NCI-H460 (cell line): ENCODE measurements around the gene RAPGEF1. TPM values are rescaled to one million over a fixed set of nuclear protein-coding genes. Genes with fewer than 3 reads are reported as not detected.

Experiments
- DNase-seq: peaks from one replicate; pipeline ENCODE4 v3.0.0-alpha.2; 2016; ENCODE audit warnings: low read depth; ENCODE audit errors: extremely low read depth
- total RNA-seq: library from RNA; depleted of rRNA; stranded (reverse); fragments of >200 nt; shearing (Covaris generic); gene quantifications from 2 replicates; pipeline ENCODE4 v1.2.3, GENCODE V29; 2014

Gene RAPGEF1
- total RNA-seq, 1 experiment from 2014 or later = 28.7 TPM

- no peak for DNase-seq
These were observed 145.8 kb downstream of the RAPGEF1 start for GRCh38 chr9:131593936-131594665.

DNA sequence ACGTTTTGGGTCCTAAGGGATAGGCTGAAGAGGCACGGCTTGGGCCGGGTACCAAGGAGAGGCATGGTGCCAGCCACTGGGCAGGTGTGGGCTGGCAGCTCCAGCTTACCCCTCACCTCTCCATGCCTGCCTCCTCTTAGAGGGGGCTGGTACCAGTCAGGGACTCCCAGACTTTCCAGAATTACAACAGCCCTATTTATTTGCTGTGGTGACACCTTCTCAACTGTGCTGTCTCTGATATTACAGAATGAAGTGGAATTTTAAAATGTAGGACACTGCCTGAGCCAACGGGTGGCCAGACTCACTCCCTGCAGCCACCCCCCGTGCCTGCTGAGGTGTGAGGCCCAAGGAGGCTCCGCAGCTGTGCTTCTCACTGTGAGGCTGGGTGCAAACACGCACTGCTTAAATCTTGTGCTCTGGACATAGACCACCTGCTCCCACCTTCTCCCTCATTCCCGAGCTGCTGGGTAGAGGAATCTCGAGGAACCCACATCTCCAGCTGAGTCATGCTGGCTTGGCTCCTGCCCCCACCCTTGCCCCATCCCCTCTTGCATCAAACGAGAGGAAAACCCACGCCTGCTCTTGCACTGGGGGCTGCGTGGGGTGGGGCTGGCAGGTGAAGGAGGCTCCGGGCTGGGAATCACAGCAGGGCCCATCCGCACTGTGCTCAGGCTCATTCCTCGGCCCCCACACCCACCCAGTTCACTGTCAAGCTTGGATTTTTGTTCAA, 146.6 kb downstream of the RAPGEF1 start:
- no peak for DNase-seq

DNA sequence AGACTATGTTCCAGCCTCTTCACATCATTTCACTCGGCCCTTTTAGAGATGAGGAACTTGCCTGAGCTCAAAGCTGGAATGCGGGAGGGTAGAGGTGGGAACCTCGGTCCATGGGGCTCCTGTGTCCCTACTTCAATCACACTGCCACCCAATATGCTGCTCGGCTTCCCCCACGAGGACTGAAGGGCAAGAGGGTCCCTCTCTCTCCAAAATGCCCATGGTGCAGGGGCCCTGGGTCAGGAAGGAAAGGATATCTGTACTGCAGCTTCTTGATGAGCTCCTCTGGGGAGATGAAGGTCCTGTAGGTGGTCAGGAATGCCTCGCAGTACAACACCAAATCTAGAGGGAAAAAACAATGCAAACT, 148.0 kb downstream of the RAPGEF1 start:
- no peak for DNase-seq

DNA sequence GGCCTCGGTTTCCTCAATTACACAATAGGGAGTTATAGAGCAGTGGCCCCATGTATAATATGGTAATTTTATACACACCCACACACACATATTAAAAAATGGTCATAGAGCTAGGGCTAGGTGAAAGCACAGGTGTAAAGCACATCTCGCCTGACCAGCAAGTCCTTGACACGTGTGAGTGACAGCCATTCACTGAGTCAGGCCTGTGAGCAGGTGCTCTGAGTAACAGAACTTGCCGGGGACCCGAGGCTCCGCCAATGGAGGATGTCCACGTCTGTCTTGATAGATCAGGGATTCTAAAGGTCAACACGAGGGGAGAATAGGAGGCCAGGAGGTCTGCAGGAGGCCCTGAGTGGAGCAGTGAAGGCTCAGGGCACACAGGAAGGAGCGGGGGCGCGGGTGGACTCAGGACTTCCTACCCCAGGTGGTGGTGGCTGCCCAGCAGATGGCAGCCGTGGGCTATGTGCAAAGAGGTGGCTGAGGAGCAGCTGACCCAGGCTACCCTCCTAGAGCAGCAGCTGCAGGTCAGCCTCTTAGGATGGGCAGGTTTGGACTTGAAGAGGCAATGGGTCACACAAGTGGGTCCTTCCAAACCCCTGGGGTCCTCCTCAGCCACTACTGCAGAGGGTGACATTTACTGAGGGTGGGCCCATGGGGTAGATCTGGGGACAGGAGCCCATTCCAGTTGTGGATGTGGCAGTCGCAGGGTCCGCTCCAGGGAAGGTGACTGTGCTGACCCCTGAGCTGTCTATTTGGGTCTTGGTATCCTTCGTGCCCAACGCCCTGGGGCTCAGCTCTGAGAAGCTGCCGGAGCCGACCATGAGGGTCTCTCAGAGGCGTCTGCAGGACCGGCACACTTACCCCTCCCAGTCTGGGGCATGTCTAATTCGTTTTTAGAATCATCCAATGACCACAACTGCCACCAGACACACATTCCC, 148.7 kb downstream of the RAPGEF1 start:
- peak; percentile 77 for DNase-seq

GRCh38 chr9:131590449-131590848, 149.4 kb downstream of the RAPGEF1 start:
- DNase-seq = no peak

DNA sequence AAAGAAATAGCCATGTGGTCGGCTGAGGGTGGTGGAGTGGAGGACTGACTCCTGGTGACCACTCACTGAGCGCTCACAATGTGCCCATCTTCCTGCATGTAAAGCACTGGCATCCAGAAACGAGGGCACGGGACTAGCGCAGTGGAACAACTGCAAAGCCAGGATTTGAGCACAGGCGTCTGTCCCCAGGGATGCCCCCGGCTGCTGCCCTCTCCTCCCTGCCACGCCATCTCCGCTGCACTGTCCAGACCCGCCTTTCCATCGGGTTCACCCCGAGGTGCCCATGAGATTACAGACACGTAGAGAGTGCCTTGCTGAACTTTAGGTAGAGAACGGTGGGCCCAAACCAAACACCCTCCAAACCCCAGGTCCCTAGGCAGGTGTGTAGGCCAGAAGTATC, 149.9 kb downstream of the RAPGEF1 start:
- DNase-seq = no peak

- DNase-seq = no peak
These were observed 150.7 kb downstream of the RAPGEF1 start for GRCh38 chr9:131589124-131589711.

GRCh38 chr9:131588396-131588795, 151.5 kb downstream of the RAPGEF1 start:
- DNase-seq = no peak

GRCh38 chr9:131587906-131588305, 152.0 kb downstream of the RAPGEF1 start:
- no peak for DNase-seq

- no peak for DNase-seq
These were observed 152.5 kb downstream of the RAPGEF1 start for GRCh38 chr9:131587331-131587730.

DNA sequence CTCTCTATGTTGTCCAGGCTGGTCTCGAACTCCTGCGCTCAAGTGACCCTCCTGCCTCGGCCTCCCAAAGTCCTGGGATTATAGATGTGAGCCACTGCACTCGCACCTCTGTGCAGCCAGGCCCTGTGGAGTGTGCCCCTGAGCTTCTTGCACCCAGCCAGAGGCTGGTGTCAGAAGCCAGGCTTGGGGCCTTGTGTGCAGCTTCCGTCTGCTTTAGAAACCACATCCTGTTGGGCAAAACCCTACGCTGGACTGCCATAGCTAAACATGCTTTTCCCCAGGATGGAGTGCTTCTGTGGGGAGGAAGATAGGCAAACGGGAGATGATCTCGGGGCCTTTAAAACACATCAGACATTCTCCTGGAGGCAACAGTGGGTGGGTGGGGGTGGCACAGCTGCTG, 154.5 kb downstream of the RAPGEF1 start:
- DNase-seq = no peak

- no peak for DNase-seq
These were observed 155.0 kb downstream of the RAPGEF1 start for GRCh38 chr9:131584858-131585257.

DNA sequence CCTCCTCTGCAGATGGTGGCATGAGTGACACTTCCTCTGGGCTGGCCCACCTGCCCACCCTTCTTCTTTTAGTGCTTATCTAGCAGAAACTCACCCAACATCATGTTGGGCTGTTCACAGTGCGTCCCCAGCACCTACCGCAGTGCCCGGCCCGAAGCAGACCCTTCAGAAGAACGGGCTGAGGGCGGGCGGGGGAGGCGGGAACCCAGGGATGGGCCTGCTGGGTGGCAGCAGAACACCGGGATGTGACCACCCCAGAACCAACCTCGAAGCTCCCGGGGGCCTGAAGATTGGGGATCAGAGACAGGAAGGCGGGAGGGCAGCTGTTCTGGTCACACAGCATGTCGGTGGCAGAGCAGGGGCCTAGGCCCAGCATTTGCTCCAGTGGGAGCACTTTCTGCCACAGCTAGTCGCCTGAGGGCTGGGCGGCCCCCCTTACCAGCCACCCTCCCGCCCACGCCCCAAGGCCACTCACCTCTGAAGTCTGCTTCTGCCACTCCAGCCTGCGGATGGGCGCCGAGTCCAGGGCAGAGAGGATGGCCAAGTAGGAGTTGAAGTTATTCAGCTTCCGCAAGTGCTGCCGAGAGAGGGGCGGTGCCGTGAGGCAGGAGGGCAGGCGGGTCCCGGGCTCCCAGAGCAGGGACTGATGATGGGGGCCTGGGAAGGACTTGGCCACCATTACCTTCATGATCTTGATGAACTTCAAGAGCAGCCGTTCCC, 155.9 kb downstream of the RAPGEF1 start:
- DNase-seq = no peak

DNA sequence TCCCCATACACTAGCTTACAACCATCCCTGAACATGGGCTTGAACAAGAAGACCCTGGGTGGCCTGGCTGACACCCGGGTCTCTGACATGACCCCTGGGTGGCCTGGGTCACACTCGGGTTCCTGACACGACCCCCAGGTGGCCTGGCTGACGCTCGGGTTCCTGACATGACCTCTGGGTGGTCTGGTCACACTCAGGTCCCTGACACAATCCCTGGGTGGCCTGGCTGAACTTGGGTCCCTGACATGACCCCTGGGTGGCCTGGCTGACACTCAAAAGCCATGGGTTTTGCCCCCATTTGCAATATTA, 156.6 kb downstream of the RAPGEF1 start:
- DNase-seq = no peak

DNA sequence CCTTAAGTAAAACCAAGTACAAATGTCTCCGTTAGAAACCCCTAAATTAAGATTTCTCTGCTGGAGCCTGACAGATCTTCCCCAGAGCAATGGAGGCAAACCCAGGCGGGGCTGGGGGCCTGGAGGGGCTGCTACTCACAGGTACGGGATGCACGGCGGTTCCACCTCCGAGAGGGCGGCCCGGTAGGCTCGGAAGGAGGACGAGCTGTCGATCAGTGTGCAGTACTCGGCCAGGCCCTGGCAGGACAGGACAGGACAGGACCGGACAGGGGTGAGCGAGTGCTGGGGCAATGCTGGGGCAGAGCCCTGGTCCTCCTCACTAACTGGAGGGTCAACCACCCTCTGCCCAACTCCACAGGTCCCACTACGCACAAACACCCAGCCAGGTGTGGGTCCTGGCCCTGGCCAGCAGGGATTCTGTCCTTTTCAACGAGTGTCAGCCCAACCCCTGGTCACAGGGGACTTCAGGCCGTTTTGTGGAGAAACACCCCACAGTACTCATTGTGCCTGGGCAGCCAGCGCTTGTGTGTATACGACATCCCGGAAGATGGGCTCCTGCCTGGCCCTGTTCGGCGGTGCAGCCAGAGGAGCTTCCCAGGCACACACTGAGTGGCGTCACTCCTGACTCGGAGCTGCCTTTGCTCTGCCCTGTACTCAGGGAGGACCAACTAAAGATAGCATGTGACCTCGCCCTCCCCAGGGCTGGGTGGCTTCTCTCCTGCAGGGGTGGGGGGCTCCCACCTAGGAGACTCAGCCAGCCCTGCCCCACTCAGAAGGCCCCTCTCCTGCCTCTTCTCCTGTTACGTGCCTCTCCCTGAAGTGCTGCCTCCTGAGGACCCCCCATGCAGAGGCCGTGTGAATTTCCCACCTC, 157.2 kb downstream of the RAPGEF1 start:
- no peak for DNase-seq

DNA sequence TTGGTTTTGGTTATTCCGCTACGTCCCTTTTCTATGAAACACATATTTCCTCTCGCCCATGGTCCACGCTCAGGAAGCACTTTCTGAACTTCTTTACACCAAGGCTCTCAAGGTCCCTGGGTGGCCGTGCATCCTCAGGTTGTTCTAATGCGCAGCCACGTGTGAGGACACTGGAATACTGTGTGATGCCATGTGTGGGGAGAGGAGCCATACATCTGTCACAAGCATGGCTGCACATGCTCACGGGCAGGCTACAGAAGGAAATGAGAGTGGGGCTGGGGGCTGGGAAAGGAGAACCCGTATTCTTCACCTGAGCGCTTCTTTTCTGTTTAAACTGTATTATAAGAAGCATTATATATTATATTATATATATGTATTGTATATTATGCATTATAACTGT, 157.8 kb downstream of the RAPGEF1 start:
- DNase-seq = no peak

GRCh38 chr9:131580358-131580757, 159.5 kb downstream of the RAPGEF1 start:
- DNase-seq = no peak

GRCh38 chr9:131579789-131580211, 160.1 kb downstream of the RAPGEF1 start:
- DNase-seq = no peak

DNA sequence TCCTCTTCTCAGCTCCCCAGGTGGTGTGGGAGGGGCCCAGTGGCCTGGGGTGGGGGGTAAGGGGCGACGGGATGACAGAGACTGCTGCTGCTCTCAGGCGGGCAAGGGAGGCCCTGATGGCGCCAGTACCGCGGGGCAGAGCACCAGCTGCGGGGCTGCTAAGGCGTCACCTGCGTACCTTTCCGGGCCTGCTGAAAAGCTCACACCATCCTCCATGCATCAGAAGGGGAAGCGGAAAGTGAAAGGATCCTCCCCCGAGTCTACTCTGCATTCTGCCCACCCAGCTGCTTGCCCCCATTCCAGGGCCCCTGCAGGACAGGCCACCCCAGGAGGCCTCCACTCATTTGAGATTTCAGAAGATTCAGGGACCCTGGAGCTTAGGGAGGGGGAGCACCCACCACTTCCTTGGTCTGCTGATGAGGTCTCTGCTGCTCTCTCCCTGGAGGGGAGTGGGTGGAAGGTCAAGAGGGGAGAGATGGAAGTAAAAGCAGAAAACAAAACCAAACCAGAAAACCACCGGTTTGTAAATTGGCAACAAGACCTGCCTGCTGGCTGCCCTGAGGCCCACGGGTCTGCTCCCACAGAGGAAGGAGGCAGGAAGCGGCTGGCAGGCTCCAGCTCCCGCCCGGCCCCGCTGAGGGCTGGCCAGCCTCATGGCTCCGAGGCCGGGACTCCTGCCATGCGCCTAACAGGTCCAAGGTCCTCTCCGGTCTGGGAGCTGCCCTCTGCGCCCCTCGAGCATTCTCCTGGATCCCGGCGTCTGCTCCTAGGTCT, 161.0 kb downstream of the RAPGEF1 start:
- DNase-seq = no peak
